Kidney (tissue), 14 donors: ENCODE data around the gene SLC35F1. TPM values are rescaled to one million over a fixed set of nuclear protein-coding genes. Genes with fewer than 3 reads are reported as not detected.

Experiments used
- DNase-seq, 5 donors: peaks; one replicate each; pipeline ENCODE4 v3.0.0-alpha.2; 2013 to 2020
- FAIRE-seq: peaks from 2 replicates; lab custom pipeline; 2012; peaks lifted over from hg19 to GRCh38; lab: Jason Lieb, UNC
- H3K27ac ChIP-seq, 2 donors: one replicate each; pipeline ENCODE4 v1.7.0; 2013; ENCODE audit warnings: low read depth in 2 of 2, low read length in 2 of 2, inconsistent platforms in 1 of 2
- H3K27me3 ChIP-seq: one replicate; pipeline ENCODE4 v1.7.1; 2013; ENCODE audit warnings: low read length, inconsistent platforms; ENCODE audit not compliant: control insufficient read depth, insufficient read depth
- H3K36me3 ChIP-seq, 3 donors: one replicate each; pipeline versions ENCODE4 v1.7.0 to v1.7.1; 2013; ENCODE audit warnings: low read length in 3 of 3, control low read depth in 1 of 3, inconsistent platforms in 1 of 3; ENCODE audit not compliant: insufficient read depth in 3 of 3, control insufficient read depth in 2 of 3
- H3K4me1 ChIP-seq, 3 donors: one replicate each; pipeline versions ENCODE4 v1.7.0 to v1.7.1; 2013; ENCODE audit warnings: low read length in 3 of 3, inconsistent platforms in 1 of 3, low read depth in 1 of 3; ENCODE audit not compliant: control insufficient read depth in 2 of 3, insufficient read depth in 2 of 3
- H3K4me3 ChIP-seq, 3 donors: one replicate each; pipeline versions ENCODE4 v1.7.0 to v1.8.1; 2013; ENCODE audit warnings: low read length in 3 of 3, control low read depth in 1 of 3, inconsistent platforms in 1 of 3
- H3K9ac ChIP-seq, 3 donors: one replicate each; pipeline versions ENCODE4 v1.7.0 to v1.7.1; 2013; ENCODE audit warnings: low read length in 3 of 3, control low read depth in 1 of 3, inconsistent platforms in 1 of 3
- H3K9me3 ChIP-seq, 3 donors: one replicate each; pipeline versions ENCODE4 v1.7.0 to v1.7.1; 2013; ENCODE audit warnings: low read length in 3 of 3, control low read depth in 1 of 3, inconsistent platforms in 1 of 3; ENCODE audit not compliant: control insufficient read depth in 2 of 3, insufficient read depth in 1 of 3
- intact Hi-C: fragments of 100-400 bp; cut with DNase I; formaldehyde crosslinking; loops from one replicate; pipeline ENCODE4 v1.11.1; 2022
- polyA plus RNA-seq: library from polyadenylated mRNA; stranded (reverse); fragments of 350-450 nt; fragmentation: Illumina TruSeq; extraction: RNeasy Lipid Tissue Mini Kit (QIAGEN cat#74804); gene quantifications from one replicate; pipeline ENCODE4 v1.2.3, GENCODE V29; 2014; ENCODE audit warnings: low read depth, low replicate concordance; ENCODE audit not compliant: insufficient read depth
- total RNA-seq: library from RNA; stranded (reverse); fragmentation: NEBNext Ultra II Directional; extraction: Animal tissue kit (Norgen Biotek cat#: 25700); gene quantifications from one replicate; pipeline ENCODE4 v1.2.1, GENCODE V29; 2021
- TF ChIP-seq, protein P1 (sequence below): IDR thresholded peaks from 3 replicates; pipeline ENCODE4 v1.5.1; 2012; ENCODE audit warnings: mild to moderate bottlenecking, moderate library complexity, borderline replicate concordance; ENCODE audit not compliant: insufficient read depth; ENCODE audit errors: extremely low read depth
- donor health status: control.
- donor health status: control.
- donor health status: control.
- donor health status: control.
- donor health status: control.
- donor health status: DM: yes; HTN: yes; CAD: no.
- donor health status: Normal renal cell carcinoma (clear cell type).

Gene SLC35F1
- total and polyA plus RNA-seq, 2 donors from 2014 or later: 0.28 to 0.63 TPM

DNA sequence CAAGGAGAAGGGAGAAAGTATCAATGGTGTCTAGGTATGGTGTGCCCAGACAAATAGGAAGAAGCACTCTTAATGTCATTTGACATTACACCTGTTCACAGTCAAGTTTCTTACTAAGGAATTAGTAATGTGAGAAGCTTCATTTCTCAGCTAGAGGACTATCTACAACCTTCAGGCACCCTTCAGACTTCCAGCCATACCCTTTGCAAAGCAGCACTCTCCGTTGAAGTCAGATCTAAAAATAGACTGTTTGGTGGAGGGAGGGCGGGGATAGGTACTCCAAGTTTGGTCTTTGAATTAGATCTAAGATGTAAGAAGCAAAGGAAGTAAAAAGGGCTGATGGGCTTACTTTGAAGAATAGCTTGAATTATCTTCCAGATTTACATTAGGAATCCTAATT is 311.1 kb downstream of the SLC35F1 start:
- no peak for DNase-seq

DNA sequence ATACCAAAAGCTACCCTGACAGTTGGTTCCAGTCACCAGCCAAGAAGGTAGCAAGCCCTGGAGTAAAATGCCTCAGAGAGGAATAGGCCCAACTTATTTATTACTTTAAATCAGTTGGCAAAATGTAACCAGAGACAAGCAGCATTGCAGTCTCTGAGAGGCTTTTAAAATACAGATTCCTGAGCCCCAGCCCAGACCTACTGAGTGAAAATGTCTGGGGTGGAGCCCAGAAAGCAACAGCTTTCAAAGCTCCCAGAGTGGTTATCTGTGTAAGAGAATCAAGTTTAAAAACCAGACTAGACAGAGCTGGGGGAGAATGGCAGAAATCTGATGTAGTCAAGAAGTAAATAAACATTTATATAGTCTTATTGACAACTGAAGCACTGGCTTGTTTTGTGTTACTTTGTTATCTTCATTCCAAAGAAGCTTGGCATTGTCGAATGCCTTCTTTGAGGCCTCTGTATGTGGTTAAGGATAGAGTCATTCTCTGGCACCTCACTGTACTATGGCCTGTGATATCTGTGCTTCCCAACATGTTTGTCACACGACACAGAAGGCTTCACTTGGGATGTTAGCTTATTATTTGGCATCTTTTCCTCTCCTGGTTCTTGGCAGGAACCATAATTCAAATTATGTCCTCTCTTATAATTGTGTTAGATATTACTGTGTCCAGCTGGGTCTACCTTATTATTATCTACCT is 313.5 kb downstream of the SLC35F1 start:
- TF ChIP-seq, protein P1, sequence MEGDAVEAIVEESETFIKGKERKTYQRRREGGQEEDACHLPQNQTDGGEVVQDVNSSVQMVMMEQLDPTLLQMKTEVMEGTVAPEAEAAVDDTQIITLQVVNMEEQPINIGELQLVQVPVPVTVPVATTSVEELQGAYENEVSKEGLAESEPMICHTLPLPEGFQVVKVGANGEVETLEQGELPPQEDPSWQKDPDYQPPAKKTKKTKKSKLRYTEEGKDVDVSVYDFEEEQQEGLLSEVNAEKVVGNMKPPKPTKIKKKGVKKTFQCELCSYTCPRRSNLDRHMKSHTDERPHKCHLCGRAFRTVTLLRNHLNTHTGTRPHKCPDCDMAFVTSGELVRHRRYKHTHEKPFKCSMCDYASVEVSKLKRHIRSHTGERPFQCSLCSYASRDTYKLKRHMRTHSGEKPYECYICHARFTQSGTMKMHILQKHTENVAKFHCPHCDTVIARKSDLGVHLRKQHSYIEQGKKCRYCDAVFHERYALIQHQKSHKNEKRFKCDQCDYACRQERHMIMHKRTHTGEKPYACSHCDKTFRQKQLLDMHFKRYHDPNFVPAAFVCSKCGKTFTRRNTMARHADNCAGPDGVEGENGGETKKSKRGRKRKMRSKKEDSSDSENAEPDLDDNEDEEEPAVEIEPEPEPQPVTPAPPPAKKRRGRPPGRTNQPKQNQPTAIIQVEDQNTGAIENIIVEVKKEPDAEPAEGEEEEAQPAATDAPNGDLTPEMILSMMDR: no peak
- no peaks in the 10 kb centered on the region for H3K4me1 ChIP-seq
- DNase-seq: no peak
- no peaks in the 10 kb centered on the region for H3K27me3 ChIP-seq
- H3K27ac ChIP-seq: no peak overlapping the region
- FAIRE-seq: no peak
- no peaks in the 10 kb centered on the region for H3K36me3 ChIP-seq
- H3K9ac ChIP-seq: no peak overlapping the region
- H3K4me3 ChIP-seq: no peak overlapping the region
- H3K9me3 ChIP-seq: no peaks in the 10 kb centered on the region
- intact Hi-C loops: no loop called here

More for the DNA sequence above, 311.1 kb downstream of the SLC35F1 start:
- no peak overlapping the region for H3K4me3 ChIP-seq
- no peak overlapping the region for H3K27ac ChIP-seq
- no peak for FAIRE-seq
- no peaks in the 10 kb centered on the region for H3K36me3 ChIP-seq
- H3K4me1 ChIP-seq: no peaks in the 10 kb centered on the region
- no peaks in the 10 kb centered on the region for H3K9me3 ChIP-seq
- no peak overlapping the region for H3K9ac ChIP-seq
- no peaks in the 10 kb centered on the region for H3K27me3 ChIP-seq
- intact Hi-C loops: no loop called here
- TF ChIP-seq, protein P1: no peak

DNA sequence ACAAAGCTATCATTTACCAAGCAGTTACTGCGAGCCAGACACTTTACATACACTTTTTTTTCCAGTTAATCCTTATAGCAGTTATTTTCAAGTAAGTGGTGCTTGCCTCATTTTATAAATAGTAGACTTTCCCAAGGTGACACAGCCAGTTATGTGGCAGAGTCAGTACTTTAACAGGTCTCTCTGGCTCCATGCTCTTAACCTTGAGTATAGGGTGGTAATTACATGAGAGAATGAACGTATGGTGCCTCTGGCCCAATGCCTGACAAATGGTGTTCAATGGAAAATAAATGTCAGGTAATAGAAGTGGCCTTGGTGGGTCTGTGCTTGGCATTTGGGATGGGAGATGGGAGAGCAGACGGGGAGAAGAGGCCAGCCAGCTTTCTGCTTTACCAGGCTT is 316.3 kb downstream of the SLC35F1 start:
- H3K4me1 ChIP-seq: no peaks in the 10 kb centered on the region
- DNase-seq (no peak), FAIRE-seq (no peak)
- no peak overlapping the region for H3K9ac ChIP-seq
- H3K36me3 ChIP-seq: no peaks in the 10 kb centered on the region
- no peaks in the 10 kb centered on the region for H3K9me3 ChIP-seq
- intact Hi-C loops: no loop called here
- no peak overlapping the region for H3K27ac ChIP-seq
- no peak overlapping the region for H3K4me3 ChIP-seq
- TF ChIP-seq, protein P1: no peak
- H3K27me3 ChIP-seq: no peaks in the 10 kb centered on the region
